H9 (cell line): Measurements from ENCODE around the gene SELE. TPM values are rescaled to one million over a fixed set of nuclear protein-coding genes. Genes with fewer than 3 reads are reported as not detected.
A peak's percentile ranks its signal among the peaks of the same experiment; 100 is the strongest.

Source experiments
- DNase-seq: peaks from one replicate; pipeline ENCODE4 v3.0.0-alpha.2; 2017
- H2AFZ ChIP-seq: one replicate; pipeline ENCODE4 v1.6.1; 2013; ENCODE audit warnings: mild to moderate bottlenecking, low read length, control low read depth, moderate library complexity
- H2AK5ac ChIP-seq: 2 replicates; pipeline ENCODE4 v1.6.1; 2013; ENCODE audit warnings: low read length, control low read depth, mixed read lengths; ENCODE audit not compliant: insufficient read length
- H2BK120ac ChIP-seq: one replicate; pipeline ENCODE4 v1.6.1; 2013; ENCODE audit warnings: low read depth, mild to moderate bottlenecking, low read length, control low read depth, inconsistent platforms; ENCODE audit not compliant: poor library complexity, severe bottlenecking
- H2BK12ac ChIP-seq: 2 replicates; pipeline ENCODE4 v1.6.1; 2013; ENCODE audit warnings: low read length, control low read depth, mixed read lengths, low read depth; ENCODE audit not compliant: insufficient read length
- H2BK15ac ChIP-seq: 2 replicates; pipeline ENCODE4 v1.6.1; 2013; ENCODE audit warnings: low read depth, low read length, control low read depth
- H2BK20ac ChIP-seq: one replicate; pipeline ENCODE4 v1.6.1; 2013; ENCODE audit warnings: low read depth, mild to moderate bottlenecking, low read length, control low read depth, inconsistent platforms; ENCODE audit not compliant: poor library complexity, severe bottlenecking
- H2BK5ac ChIP-seq: 2 replicates; pipeline ENCODE4 v1.6.1; 2013; ENCODE audit warnings: low read length, control low read depth, mixed read lengths; ENCODE audit not compliant: insufficient read length
- H3K14ac ChIP-seq: 2 replicates; pipeline ENCODE4 v1.6.1; 2013; ENCODE audit warnings: low read length, control low read depth; ENCODE audit not compliant: insufficient read depth
- H3K18ac ChIP-seq: 2 replicates; pipeline ENCODE4 v1.6.1; 2013; ENCODE audit warnings: low read depth, mild to moderate bottlenecking, mixed read lengths, low read length, control low read depth; ENCODE audit not compliant: insufficient read length
- H3K23ac ChIP-seq: 2 replicates; pipeline ENCODE4 v1.6.1; 2013; ENCODE audit warnings: low read length, control low read depth, mixed read lengths, low read depth; ENCODE audit not compliant: insufficient read length
- H3K23me2 ChIP-seq: 2 replicates; pipeline ENCODE4 v1.6.1; 2013; ENCODE audit warnings: low read depth, mild to moderate bottlenecking, mixed read lengths, low read length, control low read depth; ENCODE audit not compliant: insufficient read length, poor library complexity, severe bottlenecking
- H3K27ac ChIP-seq: 2 replicates; pipeline ENCODE4 v1.5.1; 2013; ENCODE audit warnings: low read length, control low read depth, mixed read lengths, low read depth; ENCODE audit not compliant: insufficient read length
- H3K27me3 ChIP-seq: 2 replicates; pipeline ENCODE4 v1.6.1; 2013; ENCODE audit warnings: low read length, control low read depth, inconsistent platforms; ENCODE audit not compliant: insufficient read depth
- H3K4ac ChIP-seq: 2 replicates; pipeline ENCODE4 v1.6.1; 2013; ENCODE audit warnings: low read depth, mild to moderate bottlenecking, control low read depth, inconsistent platforms, low read length, moderate library complexity
- H3K4me1 ChIP-seq: 2 replicates; pipeline ENCODE4 v1.6.1; 2013; ENCODE audit warnings: low read length, control low read depth, inconsistent platforms; ENCODE audit not compliant: insufficient read depth
- H3K4me2 ChIP-seq: 2 replicates; pipeline ENCODE4 v1.6.1; 2013; ENCODE audit warnings: low read length, control low read depth, mixed read lengths; ENCODE audit not compliant: insufficient read length, insufficient read depth
- H3K56ac ChIP-seq: 2 replicates; pipeline ENCODE4 v1.6.1; 2013; ENCODE audit warnings: low read depth, mild to moderate bottlenecking, mixed read lengths, low read length, control low read depth; ENCODE audit not compliant: insufficient read length
- H3K79me1 ChIP-seq: 2 replicates; pipeline ENCODE4 v1.6.1; 2013; ENCODE audit warnings: low read depth, mild to moderate bottlenecking, moderate library complexity, low read length, control low read depth, inconsistent platforms; ENCODE audit not compliant: insufficient read depth, poor library complexity, severe bottlenecking
- H3K79me2 ChIP-seq: 2 replicates; pipeline ENCODE4 v1.6.1; 2013; ENCODE audit warnings: low read length, control low read depth, inconsistent platforms; ENCODE audit not compliant: insufficient read depth
- H3K9ac ChIP-seq: 2 replicates; pipeline ENCODE4 v1.6.1; 2013; ENCODE audit warnings: low read length, control low read depth, mixed read lengths; ENCODE audit not compliant: insufficient read length; ENCODE audit errors: extremely low read depth
- H3K9me3 ChIP-seq: one replicate; pipeline ENCODE4 v1.6.1; 2013; ENCODE audit warnings: low read depth, low read length, inconsistent platforms; ENCODE audit not compliant: control insufficient read depth
- H3T11ph ChIP-seq: one replicate; pipeline ENCODE4 v1.6.1; 2013; ENCODE audit warnings: mild to moderate bottlenecking, low read length, control low read depth, inconsistent platforms
- H4K20me1 ChIP-seq: one replicate; pipeline ENCODE4 v1.6.1; 2013; ENCODE audit not compliant: control insufficient read depth, insufficient read length, insufficient read depth
- H4K5ac ChIP-seq: 2 replicates; pipeline ENCODE4 v1.6.1; 2013; ENCODE audit warnings: low read depth, mild to moderate bottlenecking, mixed read lengths, low read length, control low read depth; ENCODE audit not compliant: insufficient read length
- H4K8ac ChIP-seq: replicated peaks from 2 replicates; pipeline ENCODE4 v1.6.1; 2013; ENCODE audit warnings: low read length, control low read depth, mixed read lengths, low read depth; ENCODE audit not compliant: insufficient read length
- H4K91ac ChIP-seq: 2 replicates; pipeline ENCODE4 v1.6.1; 2013; ENCODE audit warnings: low read depth, mild to moderate bottlenecking, moderate library complexity, mixed read lengths, low read length, control low read depth; ENCODE audit not compliant: insufficient read length
- H3K27ac Mint-ChIP-seq, 3 experiments: 2 replicates in 2 of 3; 3 replicates in 1 of 3; pipeline ENCODE4 v1.8.0; 2020 to 2021; ENCODE audit warnings: mixed read lengths in 3 of 3, mild to moderate bottlenecking in 1 of 3, moderate library complexity in 1 of 3
- H3K27me3 Mint-ChIP-seq: 2 replicates; pipeline ENCODE4 v1.8.0; 2021; ENCODE audit warnings: low read depth, mild to moderate bottlenecking, moderate library complexity, mixed read lengths
- H3K36me3 Mint-ChIP-seq, 3 experiments: 2 replicates in 2 of 3; 3 replicates in 1 of 3; pipeline ENCODE4 v1.8.0; 2020 to 2021; ENCODE audit warnings: low read depth in 3 of 3, mixed read lengths in 3 of 3; ENCODE audit not compliant: insufficient read depth in 1 of 3
- H3K4me1 Mint-ChIP-seq, 2 experiments: 2 replicates each; pipeline ENCODE4 v1.8.0; 2020; ENCODE audit warnings: mixed read lengths in 2 of 2
- H3K4me3 Mint-ChIP-seq, 2 experiments: 2 replicates in 1 of 2; 3 replicates in 1 of 2; pipeline ENCODE4 v1.8.0; 2020 to 2021; ENCODE audit warnings: mild to moderate bottlenecking in 2 of 2, mixed read lengths in 2 of 2, moderate library complexity in 1 of 2
- H3K9me3 Mint-ChIP-seq, 2 experiments: 2 replicates in 1 of 2; 3 replicates in 1 of 2; pipeline ENCODE4 v1.8.0; 2020; ENCODE audit warnings: mild to moderate bottlenecking in 2 of 2, mixed read lengths in 2 of 2, moderate library complexity in 1 of 2
- CTCF ChIP-seq: fragments of 200-600 bp; sonication (generic); conservative IDR thresholded peaks from 3 replicates; pipeline ENCODE4 v1.8.0; 2021; ENCODE audit warnings: antibody characterized with exemption, mild to moderate bottlenecking
- WGBS: extraction: QIAGEN DNeasy Blood & Tissue Kit; methylation state at CpG from one replicate; pipeline ENCODE4 v1.1.7; 2013; ENCODE audit warnings: missing lambda C conversion rate, low lambda C conversion rate, mixed read lengths; ENCODE audit not compliant: insufficient read length; ENCODE audit errors: extremely low coverage; 5-methylcytosine and 5-hydroxymethylcytosine counted together
- total RNA-seq: library from RNA; stranded (reverse); gene quantifications from 2 replicates; pipeline ENCODE4 v1.2.1, GENCODE V29; 2021

The SELE gene
- total RNA-seq, 1 experiment from 2014 or later: not detected

- no peak overlapping the region for H3T11ph ChIP-seq
- no peak overlapping the region for H4K91ac ChIP-seq
- H3K79me2 ChIP-seq: no peaks in the 10 kb centered on the region
- peak; percentile 56 for TF ChIP-seq CTCF
- H2AFZ ChIP-seq: no peak overlapping the region
- H3K18ac ChIP-seq: no peak overlapping the region
- H2BK12ac ChIP-seq: no peak overlapping the region
- no peak overlapping the region for H3K23ac ChIP-seq
- H3K56ac ChIP-seq: no peak overlapping the region
- H3K27ac ChIP-seq: no peak overlapping the region
- H3K27me3 Mint-ChIP-seq: 0 out of 2 replicates have a peak, but pooled peaks cover 2% of the 10 kb centered on the region
- H3K23me2 ChIP-seq: no peaks in the 10 kb centered on the region
- H3K36me3 Mint-ChIP-seq: no peaks in the 10 kb centered on the region
- no peaks in the 10 kb centered on the region for H3K27me3 ChIP-seq
- no peak overlapping the region for H3K4ac ChIP-seq
- H3K4me2 ChIP-seq: no peak overlapping the region
- H2BK5ac ChIP-seq: no peak overlapping the region
- no peak overlapping the region for H3K4me3 Mint-ChIP-seq
- no peak overlapping the region for H2AK5ac ChIP-seq
- H3K79me1 ChIP-seq: no peaks in the 10 kb centered on the region
- no peak overlapping the region for H4K5ac ChIP-seq
- no peaks in the 10 kb centered on the region for H3K4me1 ChIP-seq
- H3K4me1 Mint-ChIP-seq: no peaks in the 10 kb centered on the region
- H3K14ac ChIP-seq: no peak overlapping the region
- no peak for DNase-seq
- no peak overlapping the region for H4K8ac ChIP-seq
- H2BK120ac ChIP-seq: no peak overlapping the region
- H3K9ac ChIP-seq: no peak overlapping the region
- H4K20me1 ChIP-seq: no peaks in the 10 kb centered on the region
- H3K27ac Mint-ChIP-seq: no peak overlapping the region
- H2BK20ac ChIP-seq: no peak overlapping the region
- WGBS: no CpG with 5 or more reads among the region's 4 CpGs
- peaks cover under 1% of the 10 kb centered on the region for H3K9me3 ChIP-seq
- peaks cover 6 to 8% of the 10 kb centered on the region in 2 experiments; a peak in 3 of 5 replicates for H3K9me3 Mint-ChIP-seq
- no peak overlapping the region for H2BK15ac ChIP-seq
Measured at GRCh38 chr1:169753549-169753948, 19.7 kb upstream of the SELE start.
